Measurements from ENCODE around the gene SEC24D.

The SEC24D gene

GRCh38 chr4:118761397-118762016 is 74.4 kb downstream of the SEC24D start:
- peaks cover 69% of the 10 kb centered on the region for H3K79me2 ChIP-seq (ENCODE audit: control insufficient read depth, insufficient read depth, low read length, unreplicated experiment)
- no peak overlapping the region for H2AFZ ChIP-seq (ENCODE audit: low read length, unreplicated experiment)
- H3K27ac ChIP-seq (ENCODE audit: low read depth, low read length): peak overlapping the region; percentile 8; the same call in 1 of the 2 replicates
- H3K27me3 ChIP-seq (ENCODE audit: insufficient read depth, low read length): no peaks in the 10 kb centered on the region
- H3K36me3 ChIP-seq (ENCODE audit: insufficient read depth, low read length): peaks cover 74% of the 10 kb centered on the region
- peaks cover 90% of the 10 kb centered on the region for H3K4me1 ChIP-seq (ENCODE audit: control insufficient read depth, insufficient read depth, low read length, unreplicated experiment)
- no peak overlapping the region for H3K4me3 ChIP-seq (ENCODE audit: low read depth, low read length)

GRCh38 chr4:118760493-118760892 is 75.4 kb downstream of the SEC24D start:
- Histone ChIP-seq H3K27me3 (ENCODE audit: insufficient read depth, low read length) (no peaks in the 10 kb centered on the region), H2AFZ (ENCODE audit: low read length, unreplicated experiment) (no peak overlapping the region), H3K36me3 (ENCODE audit: insufficient read depth, low read length) (peaks cover 72% of the 10 kb centered on the region), H3K4me3 (ENCODE audit: low read depth, low read length) (no peak overlapping the region), H3K4me1 (ENCODE audit: control insufficient read depth, insufficient read depth, low read length, unreplicated experiment) (peaks cover 90% of the 10 kb centered on the region), H3K79me2 (ENCODE audit: control insufficient read depth, insufficient read depth, low read length, unreplicated experiment) (peaks cover 79% of the 10 kb centered on the region), H3K27ac (ENCODE audit: low read depth, low read length) (no peak overlapping the region)

- no peak overlapping the region for H2AFZ ChIP-seq (ENCODE audit: low read length, unreplicated experiment)
- H3K36me3 ChIP-seq (ENCODE audit: insufficient read depth, low read length): peaks cover 75% of the 10 kb centered on the region
- H3K4me3 ChIP-seq (ENCODE audit: low read depth, low read length): no peak overlapping the region
- H3K27ac ChIP-seq (ENCODE audit: low read depth, low read length): peak overlapping the region; percentile 65; the same call in 1 of the 2 replicates
- no peaks in the 10 kb centered on the region for H3K27me3 ChIP-seq (ENCODE audit: insufficient read depth, low read length)
- peaks cover 90% of the 10 kb centered on the region for H3K4me1 ChIP-seq (ENCODE audit: control insufficient read depth, insufficient read depth, low read length, unreplicated experiment)
- H3K79me2 ChIP-seq (ENCODE audit: control insufficient read depth, insufficient read depth, low read length, unreplicated experiment): peaks cover 83% of the 10 kb centered on the region
These were observed 75.8 kb downstream of the SEC24D start for GRCh38 chr4:118760092-118760491.

GRCh38 chr4:118759481-118759880 is 76.4 kb downstream of the SEC24D start:
- peak overlapping the region; percentile 34; the same call in 1 of the 2 replicates for H3K4me3 ChIP-seq (ENCODE audit: low read depth, low read length)
- H3K4me1 ChIP-seq (ENCODE audit: control insufficient read depth, insufficient read depth, low read length, unreplicated experiment): peaks cover 90% of the 10 kb centered on the region
- H3K36me3 ChIP-seq (ENCODE audit: insufficient read depth, low read length): peaks cover 70% of the 10 kb centered on the region
- no peaks in the 10 kb centered on the region for H3K27me3 ChIP-seq (ENCODE audit: insufficient read depth, low read length)
- peak overlapping the region; percentile 65; the same call in 1 of the 2 replicates for H3K27ac ChIP-seq (ENCODE audit: low read depth, low read length)
- peaks cover 84% of the 10 kb centered on the region for H3K79me2 ChIP-seq (ENCODE audit: control insufficient read depth, insufficient read depth, low read length, unreplicated experiment)
- H2AFZ ChIP-seq (ENCODE audit: low read length, unreplicated experiment): no peak overlapping the region

- H3K27me3 ChIP-seq (ENCODE audit: insufficient read depth, low read length): no peaks in the 10 kb centered on the region
- no peak overlapping the region for H3K4me3 ChIP-seq (ENCODE audit: low read depth, low read length)
- H3K36me3 ChIP-seq (ENCODE audit: insufficient read depth, low read length): peaks cover 63% of the 10 kb centered on the region
- peaks cover 83% of the 10 kb centered on the region for H3K79me2 ChIP-seq (ENCODE audit: control insufficient read depth, insufficient read depth, low read length, unreplicated experiment)
- peaks cover 94% of the 10 kb centered on the region for H3K4me1 ChIP-seq (ENCODE audit: control insufficient read depth, insufficient read depth, low read length, unreplicated experiment)
- no peak overlapping the region for H2AFZ ChIP-seq (ENCODE audit: low read length, unreplicated experiment)
- peak overlapping the region; percentile 65 for H3K27ac ChIP-seq (ENCODE audit: low read depth, low read length)
These were observed 77.6 kb downstream of the SEC24D start for GRCh38 chr4:118758293-118758692.

GRCh38 chr4:118757761-118758251 is 78.1 kb downstream of the SEC24D start:
- peak overlapping the region; percentile 65 for H3K27ac ChIP-seq (ENCODE audit: low read depth, low read length)
- peaks cover 80% of the 10 kb centered on the region for H3K79me2 ChIP-seq (ENCODE audit: control insufficient read depth, insufficient read depth, low read length, unreplicated experiment)
- H3K4me3 ChIP-seq (ENCODE audit: low read depth, low read length): no peak overlapping the region
- H2AFZ ChIP-seq (ENCODE audit: low read length, unreplicated experiment): no peak overlapping the region
- peaks cover 61% of the 10 kb centered on the region for H3K36me3 ChIP-seq (ENCODE audit: insufficient read depth, low read length)
- peaks cover 94% of the 10 kb centered on the region for H3K4me1 ChIP-seq (ENCODE audit: control insufficient read depth, insufficient read depth, low read length, unreplicated experiment)
- no peaks in the 10 kb centered on the region for H3K27me3 ChIP-seq (ENCODE audit: insufficient read depth, low read length)

GRCh38 chr4:118756958-118757357 is 79.0 kb downstream of the SEC24D start:
- Histone ChIP-seq H2AFZ (ENCODE audit: low read length, unreplicated experiment) (no peak overlapping the region), H3K4me3 (ENCODE audit: low read depth, low read length) (no peak overlapping the region), H3K27ac (ENCODE audit: low read depth, low read length) (peak overlapping the region; percentile 65; the same call in 1 of the 2 replicates), H3K36me3 (ENCODE audit: insufficient read depth, low read length) (peaks cover 63% of the 10 kb centered on the region), H3K27me3 (ENCODE audit: insufficient read depth, low read length) (no peaks in the 10 kb centered on the region), H3K79me2 (ENCODE audit: control insufficient read depth, insufficient read depth, low read length, unreplicated experiment) (peaks cover 72% of the 10 kb centered on the region), H3K4me1 (ENCODE audit: control insufficient read depth, insufficient read depth, low read length, unreplicated experiment) (peaks cover 95% of the 10 kb centered on the region)

GRCh38 chr4:118756429-118756828 is 79.5 kb downstream of the SEC24D start:
- H3K36me3 ChIP-seq (ENCODE audit: insufficient read depth, low read length): peaks cover 62% of the 10 kb centered on the region
- no peak overlapping the region for H3K4me3 ChIP-seq (ENCODE audit: low read depth, low read length)
- H3K79me2 ChIP-seq (ENCODE audit: control insufficient read depth, insufficient read depth, low read length, unreplicated experiment): peaks cover 70% of the 10 kb centered on the region
- peaks cover 93% of the 10 kb centered on the region for H3K4me1 ChIP-seq (ENCODE audit: control insufficient read depth, insufficient read depth, low read length, unreplicated experiment)
- H3K27me3 ChIP-seq (ENCODE audit: insufficient read depth, low read length): no peaks in the 10 kb centered on the region
- H2AFZ ChIP-seq (ENCODE audit: low read length, unreplicated experiment): no peak overlapping the region
- peak overlapping the region; percentile 70; the same call in 1 of the 2 replicates for H3K27ac ChIP-seq (ENCODE audit: low read depth, low read length)

GRCh38 chr4:118755438-118756226 is 80.3 kb downstream of the SEC24D start:
- no peak overlapping the region for H2AFZ ChIP-seq (ENCODE audit: low read length, unreplicated experiment)
- H3K79me2 ChIP-seq (ENCODE audit: control insufficient read depth, insufficient read depth, low read length, unreplicated experiment): peaks cover 65% of the 10 kb centered on the region
- peak overlapping the region; percentile 70 for H3K27ac ChIP-seq (ENCODE audit: low read depth, low read length)
- H3K36me3 ChIP-seq (ENCODE audit: insufficient read depth, low read length): peaks cover 59% of the 10 kb centered on the region
- H3K4me3 ChIP-seq (ENCODE audit: low read depth, low read length): no peak overlapping the region
- no peaks in the 10 kb centered on the region for H3K27me3 ChIP-seq (ENCODE audit: insufficient read depth, low read length)
- H3K4me1 ChIP-seq (ENCODE audit: control insufficient read depth, insufficient read depth, low read length, unreplicated experiment): peaks cover 88% of the 10 kb centered on the region

GRCh38 chr4:118754890-118755289 is 81.0 kb downstream of the SEC24D start:
- H3K4me1 ChIP-seq (ENCODE audit: control insufficient read depth, insufficient read depth, low read length, unreplicated experiment): peaks cover 81% of the 10 kb centered on the region
- H3K27ac ChIP-seq (ENCODE audit: low read depth, low read length): peak overlapping the region; percentile 70
- H3K79me2 ChIP-seq (ENCODE audit: control insufficient read depth, insufficient read depth, low read length, unreplicated experiment): peaks cover 58% of the 10 kb centered on the region
- peaks cover 62% of the 10 kb centered on the region for H3K36me3 ChIP-seq (ENCODE audit: insufficient read depth, low read length)
- H2AFZ ChIP-seq (ENCODE audit: low read length, unreplicated experiment): no peak overlapping the region
- no peak overlapping the region for H3K4me3 ChIP-seq (ENCODE audit: low read depth, low read length)
- no peaks in the 10 kb centered on the region for H3K27me3 ChIP-seq (ENCODE audit: insufficient read depth, low read length)

Measured in ACC112 (cell line).